Gastrocnemius medialis (tissue), 4 donors: ENCODE results near the gene GHDC. TPM values are rescaled to one million over a fixed set of nuclear protein-coding genes. Genes with fewer than 3 reads are reported as not detected.
"Not testable (repeated sequence)": the region's sequence is repeated elsewhere in the genome, so short reads cannot be mapped to it uniquely, and the experiment has no call there.

Experiments
- ATAC-seq, 2 donors: fragments of 150-250 bp; one replicate each; pipeline ENCODE4 v1.9.1; 2016
- DNase-seq, 2 donors: peaks; one replicate each; pipeline ENCODE4 v3.0.0-alpha.2; 2019
- H3K27ac ChIP-seq, 4 donors: fragments of 200-600 bp; sonication (generic); 1 replicate in 1 of 4; 2 replicates in 3 of 4; pipeline ENCODE4 v1.5.1; 2016 to 2018; ENCODE audit warnings: mild to moderate bottlenecking in 2 of 4, moderate library complexity in 1 of 4
- H3K27me3 ChIP-seq, 3 donors: fragments of 200-600 bp; sonication (generic) in 2 of 3; 1 replicate in 1 of 3; 2 replicates in 2 of 3; pipeline versions ENCODE4 v1.5.1 to v1.6.0; 2016 to 2019; ENCODE audit warnings: mild to moderate bottlenecking in 1 of 3, moderate library complexity in 1 of 3
- H3K36me3 ChIP-seq, 2 donors: fragments of 200-600 bp; sonication (generic) in 1 of 2; one replicate each; pipeline ENCODE4 v1.5.1; 2017 to 2018
- H3K4me1 ChIP-seq, 2 donors: fragments of 200-600 bp; sonication (generic) in 1 of 2; one replicate each; pipeline ENCODE4 v1.5.1; 2016 to 2017; ENCODE audit warnings: mild to moderate bottlenecking in 2 of 2
- H3K4me3 ChIP-seq, 4 donors: fragments of 200-600 bp; sonication (generic) in 3 of 4; 1 replicate in 1 of 4; 2 replicates in 3 of 4; pipeline ENCODE4 v1.5.1; 2016 to 2019; ENCODE audit warnings: mild to moderate bottlenecking in 2 of 4
- H3K9me3 ChIP-seq, 3 donors: fragments of 200-600 bp; sonication (generic) in 2 of 3; 1 replicate in 1 of 3; 2 replicates in 2 of 3; pipeline ENCODE4 v1.5.1; 2016 to 2019
- POLR2A ChIP-seq, 2 donors: fragments of 450-650 bp; IDR thresholded peaks; one replicate each; pipeline ENCODE4 v1.6.1; 2017; ENCODE audit warnings: antibody characterized with exemption in 2 of 2, mild to moderate bottlenecking in 2 of 2, moderate library complexity in 2 of 2
- in situ Hi-C, 4 donors: fragments of 200-750 bp; cut with MboI; loops; one replicate each; pipeline versions ENCODE4 v1.15.0 to v1.8.0; 2017; ENCODE audit warnings: low sequenced_read_pairs in 4 of 4
- intact Hi-C: fragments of 100-400 bp; cut with DNase I; formaldehyde crosslinking; loops from one replicate; pipeline ENCODE4 v1.15.1; 2023; ENCODE audit warnings: low total_unique reads
- total RNA-seq, 4 donors: library from RNA; depleted of rRNA; stranded (reverse); fragments of >200 nt; gene quantifications; one replicate each; pipeline versions ENCODE4 v1.1.0 to v1.2.3, GENCODE V29; 2016
- TF ChIP-seq, protein P1 (sequence below), 5 experiments: fragments of 450-650 bp in 3 of 5; fragments of 200-600 bp in 2 of 5; sonication (generic) in 2 of 5; IDR thresholded peaks in 4 of 5; conservative IDR thresholded peaks in 1 of 5; 1 replicate in 4 of 5; 2 replicates in 1 of 5; pipeline ENCODE4 v1.5.1; 2016 to 2019; ENCODE audit warnings: antibody characterized with exemption in 5 of 5, mild to moderate bottlenecking in 3 of 5, moderate library complexity in 3 of 5

GHDC gene
- total RNA-seq, 4 donors from 2014 or later = 13.8 to 20.0 (median 18.2) TPM

DNA sequence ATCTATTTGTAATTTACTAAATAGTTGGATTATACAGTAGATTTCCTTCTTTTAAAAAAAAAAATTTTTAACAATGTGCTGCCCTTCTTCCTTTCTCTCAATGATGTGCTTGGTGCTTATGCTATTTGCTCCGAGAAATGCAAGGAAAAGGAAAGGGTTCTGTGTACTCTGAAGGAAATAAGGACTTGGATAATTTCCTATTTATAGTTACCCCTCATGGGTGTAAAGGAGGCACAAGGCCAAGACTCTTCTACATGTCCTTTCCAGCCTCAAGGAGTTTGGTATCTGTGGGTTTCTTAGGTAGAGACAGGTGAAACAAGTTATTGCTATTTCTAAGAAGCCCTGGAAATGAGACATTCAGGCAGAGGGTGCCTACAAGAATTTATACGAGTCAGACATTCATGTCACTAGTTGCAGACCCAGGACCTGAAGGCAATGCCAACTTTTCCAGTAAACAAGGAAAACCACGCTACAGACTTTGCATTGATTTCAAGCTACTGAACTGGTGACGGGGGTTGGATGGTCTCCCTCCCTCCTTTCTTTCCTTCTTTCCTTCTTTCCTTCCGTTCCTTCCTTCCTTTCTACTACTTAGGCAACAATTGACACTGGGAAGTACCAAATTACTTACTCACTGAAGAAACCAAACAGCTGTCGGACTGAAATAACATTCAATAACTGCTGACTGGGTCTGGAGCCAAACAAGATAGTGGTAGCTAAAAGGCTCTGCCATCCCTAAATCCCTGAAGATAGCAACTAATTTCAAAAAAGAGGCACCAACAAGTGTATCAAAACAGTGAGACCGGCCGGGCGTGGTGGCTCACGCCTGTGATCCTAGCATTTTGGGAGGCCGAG is 33.8 kb upstream of the GHDC start:
- no peaks in the 10 kb centered on the region for H3K27me3 ChIP-seq
- peaks cover 33 to 39% of the 10 kb centered on the region in 2 donors for H3K4me1 ChIP-seq
- H3K27ac ChIP-seq = peak overlapping the region; percentile 81 to 88 (median 84)
- peak; percentile 34 for DNase-seq
- H3K4me3 ChIP-seq = peak overlapping the region in 3 of 4 donors; percentile 3 to 11 (median 7)
- intact Hi-C loops (loop anchor here (1.0 kb wide), 1 partner anchor 178 kb away; no protein-coding TSS in a partner anchor), in situ Hi-C loops (no loop called here)
- ATAC-seq = peak; percentile 92 to 93
- no peak for TF ChIP-seq POLR2A (IDR thresholded peaks at IDR 0.05)
- TF ChIP-seq, protein P1, sequence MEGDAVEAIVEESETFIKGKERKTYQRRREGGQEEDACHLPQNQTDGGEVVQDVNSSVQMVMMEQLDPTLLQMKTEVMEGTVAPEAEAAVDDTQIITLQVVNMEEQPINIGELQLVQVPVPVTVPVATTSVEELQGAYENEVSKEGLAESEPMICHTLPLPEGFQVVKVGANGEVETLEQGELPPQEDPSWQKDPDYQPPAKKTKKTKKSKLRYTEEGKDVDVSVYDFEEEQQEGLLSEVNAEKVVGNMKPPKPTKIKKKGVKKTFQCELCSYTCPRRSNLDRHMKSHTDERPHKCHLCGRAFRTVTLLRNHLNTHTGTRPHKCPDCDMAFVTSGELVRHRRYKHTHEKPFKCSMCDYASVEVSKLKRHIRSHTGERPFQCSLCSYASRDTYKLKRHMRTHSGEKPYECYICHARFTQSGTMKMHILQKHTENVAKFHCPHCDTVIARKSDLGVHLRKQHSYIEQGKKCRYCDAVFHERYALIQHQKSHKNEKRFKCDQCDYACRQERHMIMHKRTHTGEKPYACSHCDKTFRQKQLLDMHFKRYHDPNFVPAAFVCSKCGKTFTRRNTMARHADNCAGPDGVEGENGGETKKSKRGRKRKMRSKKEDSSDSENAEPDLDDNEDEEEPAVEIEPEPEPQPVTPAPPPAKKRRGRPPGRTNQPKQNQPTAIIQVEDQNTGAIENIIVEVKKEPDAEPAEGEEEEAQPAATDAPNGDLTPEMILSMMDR (IDR thresholded peaks at IDR 0.05 in 4 of 5, conservative IDR thresholded peaks at IDR 0.05 in 1 of 5) = no peak
- H3K36me3 ChIP-seq = peaks cover 0 to 16% of the 10 kb centered on the region in 2 donors
- H3K9me3 ChIP-seq = no peaks in the 10 kb centered on the region

DNA sequence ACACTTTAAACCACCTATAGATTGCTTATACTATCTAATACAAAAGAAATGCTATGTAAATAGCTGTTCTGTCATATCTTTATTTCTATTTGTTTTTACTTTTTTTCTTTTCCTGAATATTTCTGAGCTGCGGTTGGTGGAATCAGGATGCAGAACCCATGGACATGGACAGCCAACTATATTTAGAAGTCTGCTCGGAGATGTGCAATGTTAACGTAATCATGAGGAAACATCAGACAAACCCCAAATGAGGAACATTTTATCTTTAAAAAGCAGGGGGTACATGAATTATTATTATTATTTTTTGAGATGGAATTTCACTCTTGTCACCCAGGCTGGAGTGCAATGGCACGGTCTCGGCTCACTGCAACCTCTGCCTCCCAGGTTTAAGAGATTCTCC is 31.4 kb upstream of the GHDC start:
- H3K4me1 ChIP-seq = peaks cover 29 to 33% of the 10 kb centered on the region in 2 donors
- H3K27ac ChIP-seq = no peak overlapping the region
- H3K9me3 ChIP-seq = no peaks in the 10 kb centered on the region
- no peak overlapping the region for H3K4me3 ChIP-seq
- intact Hi-C loops = no loop called here
- H3K27me3 ChIP-seq = no peaks in the 10 kb centered on the region
- H3K36me3 ChIP-seq = peaks cover 0 to 26% of the 10 kb centered on the region in 2 donors
- DNase-seq (no peak), ATAC-seq (no peak)
- in situ Hi-C loops = no loop called here
- TF ChIP-seq, protein P1 (IDR thresholded peaks at IDR 0.05 in 4 of 5, conservative IDR thresholded peaks at IDR 0.05 in 1 of 5) = no peak
- TF ChIP-seq POLR2A (IDR thresholded peaks at IDR 0.05) = no peak

DNA sequence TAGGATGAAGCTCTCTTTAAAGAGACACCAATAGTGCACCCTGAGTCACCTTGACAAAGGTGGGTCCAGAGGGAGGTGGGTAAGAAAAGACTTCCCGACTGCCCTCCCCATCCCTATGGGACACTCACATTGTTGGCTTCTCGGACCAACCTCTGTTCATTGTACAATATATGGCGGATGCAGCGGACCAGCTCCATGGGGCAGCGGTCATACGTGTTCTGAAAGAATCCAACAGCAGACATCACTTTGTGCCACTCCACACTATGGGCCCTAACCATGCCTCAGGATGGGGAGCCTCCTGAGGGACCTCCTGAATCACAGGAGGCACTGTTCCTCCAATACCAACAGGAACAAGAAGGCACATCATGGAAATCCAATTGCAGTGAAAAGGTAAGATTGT is 30.4 kb upstream of the GHDC start:
- in situ Hi-C loops = no loop called here
- no peaks in the 10 kb centered on the region for H3K27me3 ChIP-seq
- H3K27ac ChIP-seq = no peak overlapping the region
- peaks cover 0 to 26% of the 10 kb centered on the region in 2 donors for H3K36me3 ChIP-seq
- no peaks in the 10 kb centered on the region for H3K9me3 ChIP-seq
- no peak for ATAC-seq
- TF ChIP-seq POLR2A (IDR thresholded peaks at IDR 0.05) = no peak
- TF ChIP-seq, protein P1 (IDR thresholded peaks at IDR 0.05 in 4 of 5, conservative IDR thresholded peaks at IDR 0.05 in 1 of 5) = no peak
- intact Hi-C loops = no loop called here
- DNase-seq = no peak
- no peak overlapping the region for H3K4me3 ChIP-seq
- H3K4me1 ChIP-seq = peaks cover 25 to 26% of the 10 kb centered on the region in 2 donors

DNA sequence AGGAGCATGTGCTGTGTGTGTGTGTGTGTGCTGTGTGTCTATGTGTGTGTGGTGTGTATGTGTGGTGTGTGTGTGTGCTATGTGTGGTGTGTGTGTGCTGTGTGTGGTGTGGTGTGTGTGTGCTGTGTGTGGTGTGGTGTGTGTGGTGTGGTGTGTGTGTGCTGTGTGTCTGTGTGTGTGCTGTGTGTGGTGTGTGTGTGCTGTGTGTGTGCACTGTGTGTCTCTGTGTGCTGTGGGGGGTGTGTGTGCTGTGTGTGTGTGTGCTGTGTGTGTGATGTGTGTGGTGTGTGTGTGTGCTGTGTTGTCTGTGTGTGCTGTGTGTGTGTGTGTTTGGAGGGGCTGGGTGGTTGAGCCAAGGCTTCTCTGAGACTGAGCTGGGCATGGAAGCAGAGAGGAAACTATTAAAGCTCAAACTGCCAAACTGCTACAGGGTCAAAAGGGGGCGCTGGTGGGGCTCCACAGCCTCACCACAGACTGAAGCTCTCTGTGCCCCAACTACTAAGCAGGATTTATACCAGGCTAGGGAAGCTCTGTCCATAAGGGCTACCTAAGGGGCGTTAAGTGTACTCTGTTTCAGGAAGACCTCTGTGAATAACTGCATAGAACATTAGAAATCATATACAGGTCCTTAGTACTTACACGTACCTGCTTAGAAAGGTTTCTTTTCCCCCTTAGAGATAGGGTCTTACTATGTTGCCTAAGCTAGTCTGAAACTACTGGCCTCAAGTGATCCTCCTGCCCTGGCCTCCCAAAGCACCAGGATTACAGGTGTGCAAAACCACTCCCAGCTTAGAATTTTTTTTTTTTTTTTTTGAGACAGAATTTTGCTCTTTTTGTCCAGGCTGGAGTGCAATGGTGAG is 27.8 kb upstream of the GHDC start:
- Histone ChIP-seq H3K4me1 (peaks cover under 1 to 7% of the 10 kb centered on the region in 2 donors), H3K27ac (no peak overlapping the region), H3K36me3 (peaks cover 0 to 40% of the 10 kb centered on the region in 2 donors), H3K9me3 (no peaks in the 10 kb centered on the region), H3K4me3 (no peak overlapping the region), H3K27me3 (no peaks in the 10 kb centered on the region)
- in situ Hi-C loops (no loop called here), intact Hi-C loops (no loop called here)
- no peak for TF ChIP-seq POLR2A (IDR thresholded peaks at IDR 0.05)
- TF ChIP-seq, protein P1 (IDR thresholded peaks at IDR 0.05 in 4 of 5, conservative IDR thresholded peaks at IDR 0.05 in 1 of 5) = peak; percentile 27 to 65 (median 37)
- DNase-seq = peak in 1 of 2 donors; percentile 40
- ATAC-seq = peak; percentile 46 to 75

DNA sequence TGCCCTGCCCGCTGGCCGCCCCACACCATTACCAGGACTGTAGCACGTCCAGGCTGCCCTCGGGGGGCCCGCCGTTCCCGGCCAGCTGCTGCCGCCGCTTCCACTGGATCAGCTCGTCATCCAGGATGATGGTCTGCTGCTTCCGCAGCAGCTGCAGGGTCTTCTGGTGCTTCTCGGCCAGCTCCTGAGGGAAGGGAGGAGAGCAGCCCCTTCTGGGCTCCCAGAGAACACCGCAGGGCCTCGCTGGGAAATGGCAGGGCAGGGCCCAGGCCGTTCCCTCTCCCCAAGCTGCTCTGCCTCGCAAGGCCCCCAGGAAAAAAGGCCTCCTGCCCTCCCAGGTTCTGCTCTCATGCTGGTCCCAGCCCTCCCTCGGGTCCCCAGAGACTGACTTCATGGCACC is 25.0 kb upstream of the GHDC start:
- in situ Hi-C loops, H3K9me3 ChIP-seq, H3K27me3 ChIP-seq, H3K27ac ChIP-seq, H3K4me1 ChIP-seq, DNase-seq, H3K4me3 ChIP-seq, ATAC-seq, intact Hi-C loops: not testable (repeated sequence)
- H3K36me3 ChIP-seq = peaks cover 2 to 61% of the 10 kb centered on the region in 2 donors
